Gastroesophageal sphincter (tissue), 4 donors: ENCODE data around the gene CEP63. TPM values are rescaled to one million over a fixed set of nuclear protein-coding genes. Genes with fewer than 3 reads are reported as not detected.

ENCODE experiments used
- ATAC-seq: fragments of 150-250 bp; one replicate; pipeline ENCODE4 v1.9.1; 2016; ENCODE audit warnings: mild to moderate bottlenecking, moderate library complexity
- H3K27ac ChIP-seq, 4 donors: fragments of 200-600 bp; sonication (generic) in 3 of 4; 1 replicate in 3 of 4; 2 replicates in 1 of 4; pipeline ENCODE4 v1.5.1; 2016 to 2019
- H3K27me3 ChIP-seq: fragments of 200-600 bp; sonication (generic); one replicate; pipeline ENCODE4 v1.5.1; 2019
- H3K36me3 ChIP-seq, 2 donors: fragments of 200-600 bp; sonication (generic); one replicate each; pipeline ENCODE4 v1.5.1; 2019; ENCODE audit warnings: control low read depth in 1 of 2
- H3K4me1 ChIP-seq, 3 donors: fragments of 200-600 bp; sonication (generic); 1 replicate in 2 of 3; 2 replicates in 1 of 3; pipeline ENCODE4 v1.5.1; 2016 to 2019; ENCODE audit warnings: control low read depth in 2 of 3
- H3K4me3 ChIP-seq, 2 donors: fragments of 200-600 bp; sonication (generic); one replicate each; pipeline ENCODE4 v1.5.1; 2019; ENCODE audit warnings: mild to moderate bottlenecking in 1 of 2, moderate library complexity in 1 of 2
- H3K9me3 ChIP-seq, 3 donors: fragments of 200-600 bp; sonication (generic); one replicate each; pipeline ENCODE4 v1.5.1; 2017 to 2019; ENCODE audit warnings: control low read depth in 2 of 3
- CTCF ChIP-seq, 4 experiments: fragments of 200-600 bp in 2 of 4; fragments of 450-650 bp in 2 of 4; sonication (generic) in 1 of 4; IDR thresholded peaks; one replicate each; pipeline ENCODE4 v1.5.1; 2017 to 2019; ENCODE audit warnings: antibody characterized with exemption in 4 of 4, mild to moderate bottlenecking in 2 of 4, moderate library complexity in 2 of 4
- EP300 ChIP-seq: sonication (generic); formaldehyde crosslinking; IDR thresholded peaks from one replicate; pipeline ENCODE4 v1.6.1; 2017; ENCODE audit warnings: antibody characterized with exemption, mild to moderate bottlenecking
- POLR2A ChIP-seq, 2 donors: fragments of 450-650 bp; IDR thresholded peaks; one replicate each; pipeline ENCODE4 v1.6.1; 2017; ENCODE audit warnings: antibody characterized with exemption in 2 of 2, mild to moderate bottlenecking in 2 of 2, moderate library complexity in 1 of 2
- POLR2AphosphoS5 ChIP-seq: sonication (generic); formaldehyde crosslinking; IDR thresholded peaks from one replicate; pipeline ENCODE4 v1.6.1; 2017; ENCODE audit warnings: antibody characterized with exemption
- WGBS, 2 donors: methylation state at CpG; one replicate each; pipeline ENCODE4 v1.1.5; 2018; ENCODE audit warnings: low coverage in 1 of 2; 5-methylcytosine and 5-hydroxymethylcytosine counted together
- total RNA-seq, 4 donors: library from RNA; depleted of rRNA; stranded (reverse); fragments of >200 nt; gene quantifications; one replicate each; pipeline ENCODE4 v1.1.0, GENCODE V29; 2016

Gene CEP63
- total RNA-seq, 4 donors from 2014 or later = 17.9 to 30.1 (median 25.9) TPM

GRCh38 chr3:134614955-134615354, 129.1 kb downstream of the CEP63 start:
- TF ChIP-seq CTCF (IDR thresholded peaks at IDR 0.05) (no peak), POLR2A (IDR thresholded peaks at IDR 0.05) (no peak), POLR2AphosphoS5 (no peak)
- Histone ChIP-seq H3K4me3 (no peak overlapping the region), H3K27ac (no peak overlapping the region), H3K36me3 (peaks cover 0 to 85% of the 10 kb centered on the region in 2 donors), H3K9me3 (no peaks in the 10 kb centered on the region), H3K4me1 (no peaks in the 10 kb centered on the region), H3K27me3 (no peaks in the 10 kb centered on the region)
- ATAC-seq = no peak
- WGBS, 2 donors = 87 to 92% methylated on average over 2 to 4 of the region's 4 CpGs

- WGBS, 2 donors = 70 to 88% methylated on average over 3 to 4 of the region's 5 CpGs
- TF ChIP-seq EP300 = no peak
- no peak for TF ChIP-seq POLR2A (IDR thresholded peaks at IDR 0.05)
- no peak for TF ChIP-seq POLR2AphosphoS5
- no peak for TF ChIP-seq CTCF (IDR thresholded peaks at IDR 0.05)
Measured at GRCh38 chr3:134615743-134616142, 129.9 kb downstream of the CEP63 start.

GRCh38 chr3:134617608-134618477, 132.0 kb downstream of the CEP63 start:
- no peak for TF ChIP-seq CTCF (IDR thresholded peaks at IDR 0.05)
- TF ChIP-seq POLR2A (IDR thresholded peaks at IDR 0.05) = no peak
- no peak for TF ChIP-seq POLR2AphosphoS5
- TF ChIP-seq EP300 = no peak
- WGBS, 2 donors = 67 to 76% methylated on average over 3 to 6 of the region's 7 CpGs

More at GRCh38 chr3:134615743-134616142, 129.9 kb downstream of the CEP63 start:
- peaks cover 0 to 85% of the 10 kb centered on the region in 2 donors for H3K36me3 ChIP-seq
- no peak overlapping the region for H3K27ac ChIP-seq
- no peak for ATAC-seq
- no peaks in the 10 kb centered on the region for H3K9me3 ChIP-seq
- no peak overlapping the region for H3K4me3 ChIP-seq
- H3K4me1 ChIP-seq = no peaks in the 10 kb centered on the region
- no peaks in the 10 kb centered on the region for H3K27me3 ChIP-seq

DNA sequence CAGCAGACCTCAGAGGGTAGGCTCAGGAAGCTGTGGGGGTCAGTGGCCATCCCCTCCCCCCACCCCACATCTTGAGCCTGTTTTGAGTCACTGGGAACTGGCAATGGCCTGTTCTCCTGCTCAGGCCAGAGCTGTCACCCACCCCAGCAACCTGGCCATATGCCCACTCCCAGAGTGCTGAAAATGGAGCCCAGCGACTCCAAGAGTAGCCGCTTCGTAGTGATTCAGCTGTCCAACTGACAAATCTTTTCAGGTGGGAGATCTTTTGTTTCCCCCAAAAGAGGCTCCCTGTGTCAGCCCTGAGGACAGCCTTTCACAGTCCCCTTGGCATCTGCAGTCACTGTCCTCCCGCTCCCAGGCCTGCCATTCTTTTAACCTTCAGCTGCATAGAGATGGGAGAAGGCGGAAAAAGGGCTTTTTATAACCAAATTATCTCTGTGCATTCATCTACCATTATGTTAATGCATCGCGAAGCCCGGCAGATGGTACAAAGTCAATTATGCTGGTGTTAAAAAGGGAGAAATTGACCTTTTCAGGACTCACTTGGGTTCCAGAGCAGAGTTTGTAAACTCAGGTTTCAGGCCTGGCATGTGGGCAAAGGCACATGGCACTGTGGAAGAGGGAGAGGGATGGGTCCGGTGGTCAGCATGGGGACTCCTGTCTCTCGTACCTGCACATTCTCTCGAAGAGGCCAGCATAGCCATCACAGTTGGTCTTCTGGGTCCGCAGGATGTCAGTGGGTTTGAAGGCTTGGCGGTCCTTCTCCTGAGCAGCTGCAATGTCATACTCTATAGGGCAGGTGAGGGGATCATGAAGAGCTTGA, 132.8 kb downstream of the CEP63 start:
- 89 to 93% methylated on average over 3 to 8 of the region's 13 CpGs for WGBS, 2 donors
- Histone ChIP-seq H3K4me1 (no peaks in the 10 kb centered on the region), H3K36me3 (peaks cover 0 to 62% of the 10 kb centered on the region in 2 donors), H3K9me3 (no peaks in the 10 kb centered on the region), H3K4me3 (no peak overlapping the region), H3K27ac (no peak overlapping the region), H3K27me3 (no peaks in the 10 kb centered on the region)
- ATAC-seq = no peak
- TF ChIP-seq EP300 = no peak
- no peak for TF ChIP-seq CTCF (IDR thresholded peaks at IDR 0.05)
- no peak for TF ChIP-seq POLR2A (IDR thresholded peaks at IDR 0.05)
- TF ChIP-seq POLR2AphosphoS5 = no peak

More at GRCh38 chr3:134617608-134618477, 132.0 kb downstream of the CEP63 start:
- ATAC-seq = no peak
- H3K27ac ChIP-seq = no peak overlapping the region
- H3K27me3 ChIP-seq = no peaks in the 10 kb centered on the region
- no peak overlapping the region for H3K4me3 ChIP-seq
- H3K36me3 ChIP-seq = peaks cover 0 to 68% of the 10 kb centered on the region in 2 donors
- no peaks in the 10 kb centered on the region for H3K9me3 ChIP-seq
- H3K4me1 ChIP-seq = no peaks in the 10 kb centered on the region
